ENCODE data around the gene VPS16. TPM values are rescaled to one million over a fixed set of nuclear protein-coding genes. Genes with fewer than 3 reads are reported as not detected.

VPS16 gene
- total RNA-seq, 6 experiments from 2014 or later: 17.2 to 22.2 (median 19.1) TPM

DNA sequence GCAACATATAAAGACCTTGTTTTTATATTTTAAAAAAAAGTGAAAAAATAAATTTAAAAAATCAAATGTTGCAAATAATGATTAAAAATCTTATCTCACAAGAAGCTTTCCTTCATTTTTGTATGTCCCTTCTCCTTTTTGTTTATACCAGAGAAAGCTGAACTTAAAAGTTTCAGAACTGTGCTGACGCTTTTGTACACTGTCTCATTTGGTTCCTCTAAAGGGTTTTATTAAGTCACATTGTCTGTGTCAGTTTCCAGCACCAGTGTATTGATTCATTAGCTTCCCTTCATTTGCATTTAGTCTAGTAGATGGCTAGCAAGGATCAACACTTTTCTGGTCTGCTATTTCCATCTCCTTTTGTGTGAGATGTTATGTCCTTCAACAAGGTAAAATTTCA is 6.8 kb upstream of the VPS16 start:
- Histone ChIP-seq H3K4me1 (no peaks in the 10 kb centered on the region), H3K9me3 (no peaks in the 10 kb centered on the region), H3K27ac (no peak overlapping the region), H3K27me3 (no peaks in the 10 kb centered on the region), H3K4me3 (no peak overlapping the region), H3K36me3 (no peaks in the 10 kb centered on the region)
- 77% methylated on average over 1 of the region's 1 CpG for WGBS (ENCODE audit: insufficient coverage, low coverage, low lambda C conversion rate, missing lambda C conversion rate)
- DNase-seq (no peak), ATAC-seq (no peak)
- TF ChIP-seq POLR2A (IDR thresholded peaks at IDR 0.05): no peak
- TF ChIP-seq, protein P1, sequence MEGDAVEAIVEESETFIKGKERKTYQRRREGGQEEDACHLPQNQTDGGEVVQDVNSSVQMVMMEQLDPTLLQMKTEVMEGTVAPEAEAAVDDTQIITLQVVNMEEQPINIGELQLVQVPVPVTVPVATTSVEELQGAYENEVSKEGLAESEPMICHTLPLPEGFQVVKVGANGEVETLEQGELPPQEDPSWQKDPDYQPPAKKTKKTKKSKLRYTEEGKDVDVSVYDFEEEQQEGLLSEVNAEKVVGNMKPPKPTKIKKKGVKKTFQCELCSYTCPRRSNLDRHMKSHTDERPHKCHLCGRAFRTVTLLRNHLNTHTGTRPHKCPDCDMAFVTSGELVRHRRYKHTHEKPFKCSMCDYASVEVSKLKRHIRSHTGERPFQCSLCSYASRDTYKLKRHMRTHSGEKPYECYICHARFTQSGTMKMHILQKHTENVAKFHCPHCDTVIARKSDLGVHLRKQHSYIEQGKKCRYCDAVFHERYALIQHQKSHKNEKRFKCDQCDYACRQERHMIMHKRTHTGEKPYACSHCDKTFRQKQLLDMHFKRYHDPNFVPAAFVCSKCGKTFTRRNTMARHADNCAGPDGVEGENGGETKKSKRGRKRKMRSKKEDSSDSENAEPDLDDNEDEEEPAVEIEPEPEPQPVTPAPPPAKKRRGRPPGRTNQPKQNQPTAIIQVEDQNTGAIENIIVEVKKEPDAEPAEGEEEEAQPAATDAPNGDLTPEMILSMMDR (IDR thresholded peaks at IDR 0.05): no peak
- intact Hi-C loops (cut with DNase I): no loop called here

DNA sequence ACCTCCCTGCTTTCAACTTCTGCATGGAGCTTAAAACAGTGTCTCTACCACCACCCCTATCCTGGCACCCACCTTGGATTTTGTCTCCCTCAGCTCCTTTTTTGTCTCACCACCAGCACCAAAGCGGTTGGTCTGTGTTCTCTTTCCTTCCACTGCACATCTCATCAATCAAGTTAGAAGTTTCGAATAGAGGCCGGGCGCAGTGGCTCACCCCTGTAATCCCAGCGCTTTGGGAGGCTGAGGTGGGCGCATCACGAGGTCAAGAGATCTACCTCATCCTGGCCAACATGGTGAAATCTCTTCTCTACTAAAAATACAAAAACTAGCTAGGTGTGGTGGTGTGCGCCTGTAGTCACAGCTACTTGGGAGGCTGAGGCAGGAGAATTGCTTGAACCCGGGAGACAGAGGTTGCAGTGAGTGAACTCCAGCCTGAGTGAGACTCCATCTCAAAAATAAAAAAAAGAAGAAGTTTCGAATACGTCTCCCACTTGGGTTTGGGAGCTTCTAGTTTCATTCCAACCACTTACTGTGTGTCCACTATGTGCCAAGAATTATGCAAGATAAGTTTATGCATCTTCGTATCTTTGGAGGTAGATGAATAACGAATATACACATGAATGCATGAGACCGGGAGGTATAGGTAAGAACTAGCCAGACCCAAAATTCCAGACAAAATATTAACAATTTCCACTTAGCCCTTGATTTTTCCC is 6.0 kb upstream of the VPS16 start:
- Histone ChIP-seq H3K4me1 (peaks cover 0 to 2% (median under 1%) of the 10 kb centered on the region in 4 donors), H3K9me3 (no peaks in the 10 kb centered on the region), H3K27ac (no peak overlapping the region), H3K4me3 (no peak overlapping the region), H3K27me3 (no peaks in the 10 kb centered on the region), H3K36me3 (no peaks in the 10 kb centered on the region)
- TF ChIP-seq, protein P1 (IDR thresholded peaks at IDR 0.05): no peak
- TF ChIP-seq POLR2A (IDR thresholded peaks at IDR 0.05): no peak
- no peak for ATAC-seq
- DNase-seq: no peak
- WGBS (ENCODE audit: insufficient coverage, low coverage, low lambda C conversion rate, missing lambda C conversion rate): 87% methylated on average over 13 of the region's 14 CpGs
- intact Hi-C loops (cut with DNase I): no loop called here

DNA sequence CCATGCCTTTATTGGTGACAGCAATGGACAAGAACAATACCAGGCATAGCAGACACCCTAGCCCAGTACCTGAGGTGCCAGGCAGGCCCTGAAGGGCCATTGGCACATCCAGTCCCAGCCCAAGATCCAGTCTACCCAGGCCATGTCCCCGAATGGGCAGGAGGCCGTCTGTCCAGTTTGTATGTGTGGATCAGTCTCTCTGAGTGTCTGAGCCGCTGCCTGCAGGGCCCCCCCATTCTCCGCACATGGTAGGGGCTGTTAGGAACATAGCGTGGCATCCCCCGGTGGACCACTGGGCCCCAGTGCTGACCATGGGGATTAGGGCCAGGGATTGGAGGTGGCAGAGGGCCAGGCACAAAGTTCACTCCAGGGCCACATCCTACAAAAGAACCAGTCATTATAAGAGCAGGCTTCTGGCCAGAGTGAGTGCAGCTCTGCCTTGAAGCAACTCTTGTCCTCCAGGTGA is 5.2 kb upstream of the VPS16 start:
- H3K4me3 ChIP-seq: no peak overlapping the region
- DNase-seq (no peak), ATAC-seq (no peak)
- H3K27me3 ChIP-seq: no peaks in the 10 kb centered on the region
- TF ChIP-seq, protein P1 (IDR thresholded peaks at IDR 0.05): no peak
- TF ChIP-seq POLR2A (IDR thresholded peaks at IDR 0.05): no peak
- WGBS (ENCODE audit: insufficient coverage, low coverage, low lambda C conversion rate, missing lambda C conversion rate): no CpG with 5 or more reads among the region's 6 CpGs
- no peaks in the 10 kb centered on the region for H3K36me3 ChIP-seq
- intact Hi-C loops (cut with DNase I): no loop called here
- H3K4me1 ChIP-seq: peaks cover 0 to 8% (median 2%) of the 10 kb centered on the region in 4 donors
- no peak overlapping the region for H3K27ac ChIP-seq
- H3K9me3 ChIP-seq: no peaks in the 10 kb centered on the region

- intact Hi-C loops (cut with DNase I): no loop called here
- no peak for ATAC-seq
- H3K4me3 ChIP-seq: no peak overlapping the region
- peaks cover 0 to 8% (median 2%) of the 10 kb centered on the region in 4 donors for H3K4me1 ChIP-seq
- no peak for DNase-seq
- TF ChIP-seq, protein P1 (IDR thresholded peaks at IDR 0.05): no peak
- no peak for TF ChIP-seq POLR2A (IDR thresholded peaks at IDR 0.05)
- 93% methylated on average over 4 of the region's 5 CpGs for WGBS (ENCODE audit: insufficient coverage, low coverage, low lambda C conversion rate, missing lambda C conversion rate)
- H3K27me3 ChIP-seq: no peaks in the 10 kb centered on the region
- no peaks in the 10 kb centered on the region for H3K36me3 ChIP-seq
- H3K9me3 ChIP-seq: no peaks in the 10 kb centered on the region
- no peak overlapping the region for H3K27ac ChIP-seq
Measured at GRCh38 chr20:2836035-2836434, 4.5 kb upstream of the VPS16 start.
